Measurements from ENCODE around the gene POLK.

GRCh38 chr5:75611311-75612225, 99.9 kb downstream of the POLK start, which contains the start of gene ANKDD1B:
- no peak for TF ChIP-seq CTCF (conservative IDR thresholded peaks at IDR 0.05; ENCODE audit: low read depth, low read length)
- TF ChIP-seq EZH2phosphoT487 (IDR thresholded peaks at IDR 0.05; ENCODE audit: borderline replicate concordance, low read length), result no peak
- no peak for TF ChIP-seq EZH2 (IDR thresholded peaks at IDR 0.05; ENCODE audit: low read length, unreplicated experiment)
